ENCODE results near the gene CEACAM8. TPM values are rescaled to one million over a fixed set of nuclear protein-coding genes. Genes with fewer than 3 reads are reported as not detected.
"Not testable (repeated sequence)": the region's sequence is repeated elsewhere in the genome, so short reads cannot be mapped to it uniquely, and the experiment has no call there.

The CEACAM8 gene
- total RNA-seq, 1 experiment from 2014 or later: not detected

GRCh38 chr19:42613666-42614065 is 18.9 kb upstream of the CEACAM8 start:
- Histone ChIP-seq H4K20me1 (ENCODE audit: control insufficient read depth, insufficient read depth, insufficient read length) (no peaks in the 10 kb centered on the region), H2BK120ac (ENCODE audit: low read depth, low read length, poor library complexity, severe bottlenecking) (no peak overlapping the region), H2AK5ac (ENCODE audit: insufficient read length, low read length) (no peak overlapping the region), H4K91ac (ENCODE audit: insufficient read length, low read depth, low read length) (no peak overlapping the region), H3K14ac (ENCODE audit: insufficient read depth, low read length) (no peak overlapping the region), H3K79me2 (ENCODE audit: insufficient read depth, low read length) (no peaks in the 10 kb centered on the region), H3K4ac (ENCODE audit: low read depth, low read length) (no peak overlapping the region), H2BK15ac (ENCODE audit: low read depth, low read length) (no peak overlapping the region), H3K23me2 (ENCODE audit: insufficient read length, low read depth, low read length, poor library complexity, severe bottlenecking) (no peaks in the 10 kb centered on the region), H3K9ac (ENCODE audit: extremely low read depth, insufficient read length, low read length) (no peak overlapping the region), H2BK5ac (ENCODE audit: insufficient read length, low read length) (no peak overlapping the region), H3K18ac (ENCODE audit: insufficient read length, low read depth, low read length) (no peak overlapping the region), H2BK20ac (ENCODE audit: low read depth, low read length, poor library complexity, severe bottlenecking) (no peak overlapping the region), H3K4me2 (ENCODE audit: insufficient read depth, insufficient read length, low read length) (no peak overlapping the region), H3K27ac (ENCODE audit: insufficient read length, low read depth, low read length) (no peak overlapping the region), H4K8ac (replicated peaks; ENCODE audit: insufficient read length, low read depth, low read length) (no peak overlapping the region), H3T11ph (ENCODE audit: low read length) (no peak overlapping the region), H2BK12ac (ENCODE audit: insufficient read length, low read depth, low read length) (no peak overlapping the region), H3K23ac (ENCODE audit: insufficient read length, low read depth, low read length) (no peak overlapping the region), H3K4me1 (ENCODE audit: insufficient read depth, low read length) (no peaks in the 10 kb centered on the region), H3K27me3 (ENCODE audit: insufficient read depth, low read length) (no peaks in the 10 kb centered on the region), H4K5ac (ENCODE audit: insufficient read length, low read depth, low read length) (no peak overlapping the region), H3K79me1 (ENCODE audit: insufficient read depth, low read depth, low read length, poor library complexity, severe bottlenecking) (no peaks in the 10 kb centered on the region), H3K9me3 (ENCODE audit: control insufficient read depth, low read depth, low read length) (peaks cover 7% of the 10 kb centered on the region), H2AFZ (ENCODE audit: low read length) (no peak overlapping the region), H3K56ac (ENCODE audit: insufficient read length, low read depth, low read length) (no peak overlapping the region)
- H3K9me3 Mint-ChIP-seq: peaks cover 53 to 75% of the 10 kb centered on the region in 2 experiments
- H3K36me3 Mint-ChIP-seq (ENCODE audit: insufficient read depth in 1 of 3, low read depth in 3 of 3): peaks cover 0 to 15% (median 0%) of the 10 kb centered on the region in 3 experiments; a peak in 3 of 7 replicates
- H3K4me1 Mint-ChIP-seq: no peaks in the 10 kb centered on the region
- WGBS (ENCODE audit: extremely low coverage, insufficient read length, low lambda C conversion rate): no CpG with 5 or more reads among the region's 5 CpGs
- H3K27me3 Mint-ChIP-seq (ENCODE audit: low read depth): peaks cover 5% of the 10 kb centered on the region; the same call in 1 of the 2 replicates
- H3K4me3 Mint-ChIP-seq: no peak overlapping the region
- no peak for TF ChIP-seq CTCF (conservative IDR thresholded peaks at IDR 0.05)
- no peak overlapping the region for H3K27ac Mint-ChIP-seq
- DNase-seq: no peak

GRCh38 chr19:42610401-42610915 is 15.7 kb upstream of the CEACAM8 start:
- H3K36me3 Mint-ChIP-seq (ENCODE audit: insufficient read depth in 1 of 3, low read depth in 3 of 3): peaks cover 0 to 11% (median 0%) of the 10 kb centered on the region in 3 experiments; a peak in 3 of 7 replicates
- H2BK12ac ChIP-seq (ENCODE audit: insufficient read length, low read depth, low read length); H2AK5ac ChIP-seq (ENCODE audit: insufficient read length, low read length); H3K27ac Mint-ChIP-seq; H3K9ac ChIP-seq (ENCODE audit: extremely low read depth, insufficient read length, low read length); H3K79me2 ChIP-seq (ENCODE audit: insufficient read depth, low read length); H2BK5ac ChIP-seq (ENCODE audit: insufficient read length, low read length); H2BK120ac ChIP-seq (ENCODE audit: low read depth, low read length, poor library complexity, severe bottlenecking); H3K4ac ChIP-seq (ENCODE audit: low read depth, low read length); H3K4me1 ChIP-seq (ENCODE audit: insufficient read depth, low read length); H4K8ac ChIP-seq (replicated peaks; ENCODE audit: insufficient read length, low read depth, low read length); H2BK15ac ChIP-seq (ENCODE audit: low read depth, low read length); H3K27me3 ChIP-seq (ENCODE audit: insufficient read depth, low read length); H2BK20ac ChIP-seq (ENCODE audit: low read depth, low read length, poor library complexity, severe bottlenecking); H3K14ac ChIP-seq (ENCODE audit: insufficient read depth, low read length); DNase-seq; H3K79me1 ChIP-seq (ENCODE audit: insufficient read depth, low read depth, low read length, poor library complexity, severe bottlenecking); H3K4me1 Mint-ChIP-seq; H3K4me3 Mint-ChIP-seq; H3K18ac ChIP-seq (ENCODE audit: insufficient read length, low read depth, low read length); H4K5ac ChIP-seq (ENCODE audit: insufficient read length, low read depth, low read length); H3K23me2 ChIP-seq (ENCODE audit: insufficient read length, low read depth, low read length, poor library complexity, severe bottlenecking); H3K23ac ChIP-seq (ENCODE audit: insufficient read length, low read depth, low read length); H4K20me1 ChIP-seq (ENCODE audit: control insufficient read depth, insufficient read depth, insufficient read length); H3K27me3 Mint-ChIP-seq (ENCODE audit: low read depth); H3K4me2 ChIP-seq (ENCODE audit: insufficient read depth, insufficient read length, low read length); H3K27ac ChIP-seq (ENCODE audit: insufficient read length, low read depth, low read length); H3T11ph ChIP-seq (ENCODE audit: low read length); H2AFZ ChIP-seq (ENCODE audit: low read length); H4K91ac ChIP-seq (ENCODE audit: insufficient read length, low read depth, low read length); H3K56ac ChIP-seq (ENCODE audit: insufficient read length, low read depth, low read length): not testable (repeated sequence)
- peaks cover 14% of the 10 kb centered on the region for H3K9me3 ChIP-seq (ENCODE audit: control insufficient read depth, low read depth, low read length)
- peaks cover 46 to 75% of the 10 kb centered on the region in 2 experiments for H3K9me3 Mint-ChIP-seq
- WGBS (ENCODE audit: extremely low coverage, insufficient read length, low lambda C conversion rate): no CpG with 5 or more reads among the region's 33 CpGs

Measured in H9 (cell line).